ENCODE results near the gene MRPL19.
"Not testable (repeated sequence)": the region's sequence is repeated elsewhere in the genome, so short reads cannot be mapped to it uniquely, and the experiment has no call there.

The MRPL19 gene

DNA sequence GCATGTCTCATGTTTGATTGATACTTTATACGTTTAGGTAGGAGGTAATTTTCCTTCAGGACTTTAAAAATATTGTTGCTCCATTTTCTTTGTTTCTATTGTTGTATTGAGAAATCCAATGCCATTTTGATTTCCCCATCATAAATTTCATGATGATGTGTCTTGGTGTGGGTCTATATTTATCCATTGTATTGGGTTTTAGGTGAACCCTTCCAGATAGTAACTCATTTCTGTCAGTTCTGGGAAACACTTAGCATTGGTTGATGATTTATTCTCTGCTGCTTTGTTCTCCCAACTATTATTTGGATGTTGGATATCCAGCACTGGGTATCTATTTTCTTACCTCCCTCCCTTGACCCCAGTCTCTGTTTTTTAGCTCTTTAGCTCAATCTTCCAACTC, 10.0 kb downstream of the MRPL19 start:
- no peak overlapping the region for H3K4me3 ChIP-seq (replicated peaks; ENCODE audit: low read depth, low read length)
- no peak for DNase-seq (ENCODE audit: low read depth)
- TF ChIP-seq, protein P1, sequence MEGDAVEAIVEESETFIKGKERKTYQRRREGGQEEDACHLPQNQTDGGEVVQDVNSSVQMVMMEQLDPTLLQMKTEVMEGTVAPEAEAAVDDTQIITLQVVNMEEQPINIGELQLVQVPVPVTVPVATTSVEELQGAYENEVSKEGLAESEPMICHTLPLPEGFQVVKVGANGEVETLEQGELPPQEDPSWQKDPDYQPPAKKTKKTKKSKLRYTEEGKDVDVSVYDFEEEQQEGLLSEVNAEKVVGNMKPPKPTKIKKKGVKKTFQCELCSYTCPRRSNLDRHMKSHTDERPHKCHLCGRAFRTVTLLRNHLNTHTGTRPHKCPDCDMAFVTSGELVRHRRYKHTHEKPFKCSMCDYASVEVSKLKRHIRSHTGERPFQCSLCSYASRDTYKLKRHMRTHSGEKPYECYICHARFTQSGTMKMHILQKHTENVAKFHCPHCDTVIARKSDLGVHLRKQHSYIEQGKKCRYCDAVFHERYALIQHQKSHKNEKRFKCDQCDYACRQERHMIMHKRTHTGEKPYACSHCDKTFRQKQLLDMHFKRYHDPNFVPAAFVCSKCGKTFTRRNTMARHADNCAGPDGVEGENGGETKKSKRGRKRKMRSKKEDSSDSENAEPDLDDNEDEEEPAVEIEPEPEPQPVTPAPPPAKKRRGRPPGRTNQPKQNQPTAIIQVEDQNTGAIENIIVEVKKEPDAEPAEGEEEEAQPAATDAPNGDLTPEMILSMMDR (IDR thresholded peaks at IDR 0.05; ENCODE audit: low read length, missing control alignments) = no peak

DNA sequence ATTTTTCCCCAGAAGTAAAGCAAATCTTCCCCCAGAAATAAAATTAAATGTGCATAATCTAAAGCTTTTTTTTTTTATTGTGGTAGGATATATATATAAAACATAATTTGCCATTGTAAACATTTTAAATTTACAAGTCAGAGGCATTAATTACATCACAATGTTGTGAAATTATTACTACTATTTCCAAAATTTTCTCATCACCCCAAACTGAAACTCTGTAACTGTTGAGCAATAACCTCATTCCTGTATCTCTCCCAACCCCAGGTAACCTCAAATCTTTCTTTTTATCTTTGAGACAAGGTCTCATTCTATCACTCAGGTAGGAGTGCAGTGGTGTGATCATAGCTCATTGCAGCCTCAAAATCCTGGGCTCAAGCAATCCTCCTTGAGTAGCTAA, 11.2 kb downstream of the MRPL19 start:
- TF ChIP-seq, protein P1 (IDR thresholded peaks at IDR 0.05; ENCODE audit: low read length, missing control alignments) = no peak
- DNase-seq (ENCODE audit: low read depth) = no peak
- no peak overlapping the region for H3K4me3 ChIP-seq (replicated peaks; ENCODE audit: low read depth, low read length)

DNA sequence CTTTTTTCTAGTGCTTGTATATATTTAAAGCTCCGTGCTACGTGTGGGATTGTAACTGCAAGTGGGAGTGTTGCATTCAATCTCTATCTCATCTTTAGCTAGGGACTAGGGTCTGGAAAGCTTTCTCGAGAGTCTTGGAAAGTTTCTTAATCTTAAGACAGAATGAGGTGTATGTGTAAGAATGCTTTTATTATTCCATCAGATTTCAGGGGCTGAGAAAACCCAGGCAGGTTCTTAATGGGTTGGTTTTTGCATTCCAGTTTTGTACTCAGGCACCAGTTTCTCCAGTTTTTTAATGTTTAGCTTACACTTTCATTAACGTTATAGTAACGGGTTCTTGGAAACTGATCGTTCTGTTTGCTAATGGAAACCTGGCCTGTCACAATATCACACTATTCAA, 20.3 kb downstream of the MRPL19 start:
- no peak for DNase-seq (ENCODE audit: low read depth)
- TF ChIP-seq, protein P1 (IDR thresholded peaks at IDR 0.05; ENCODE audit: low read length, missing control alignments) = no peak
- H3K4me3 ChIP-seq (replicated peaks; ENCODE audit: low read depth, low read length) = no peak overlapping the region

DNA sequence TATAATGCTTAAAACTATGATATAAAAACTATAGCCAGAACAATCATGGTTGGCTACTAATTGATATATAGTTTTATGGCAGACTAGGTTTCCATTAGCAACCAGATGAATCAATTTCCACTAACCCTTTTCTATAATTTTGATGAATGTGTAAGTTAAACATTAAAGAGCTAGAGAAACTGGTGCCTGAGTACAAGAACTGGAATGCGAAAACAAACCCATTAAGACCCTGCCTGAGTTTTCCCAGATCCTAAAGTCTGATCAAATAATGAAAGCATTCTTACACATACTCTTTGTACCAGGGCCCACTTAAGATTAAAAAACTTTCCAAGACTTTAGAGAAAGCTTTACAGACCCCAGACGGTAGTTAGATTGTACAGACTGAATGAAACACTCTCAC, 21.3 kb downstream of the MRPL19 start:
- no peak for DNase-seq (ENCODE audit: low read depth)
- H3K4me3 ChIP-seq (replicated peaks; ENCODE audit: low read depth, low read length) = no peak overlapping the region
- TF ChIP-seq, protein P1 (IDR thresholded peaks at IDR 0.05; ENCODE audit: low read length, missing control alignments) = no peak

DNA sequence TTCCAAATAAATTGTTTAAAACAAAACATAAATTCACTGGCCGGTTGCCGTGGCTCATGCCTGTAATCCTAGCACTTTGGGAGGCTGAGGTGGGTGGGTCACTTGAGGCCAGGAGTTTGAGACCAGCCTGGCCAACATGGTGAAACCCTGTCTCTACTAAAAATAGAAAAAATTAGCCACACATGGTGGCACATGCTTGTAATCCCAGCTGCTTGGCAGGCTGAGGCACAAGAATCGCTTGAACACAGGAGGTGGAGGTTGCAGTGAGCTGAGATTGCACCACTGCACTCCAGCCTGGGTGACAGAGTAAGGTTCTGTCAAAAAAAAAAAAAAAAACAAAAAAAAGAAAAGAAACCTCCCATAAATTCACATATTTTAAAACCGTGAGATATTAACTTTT, 28.8 kb downstream of the MRPL19 start:
- H3K4me3 ChIP-seq (replicated peaks; ENCODE audit: low read depth, low read length); DNase-seq (ENCODE audit: low read depth): not testable (repeated sequence)

DNA sequence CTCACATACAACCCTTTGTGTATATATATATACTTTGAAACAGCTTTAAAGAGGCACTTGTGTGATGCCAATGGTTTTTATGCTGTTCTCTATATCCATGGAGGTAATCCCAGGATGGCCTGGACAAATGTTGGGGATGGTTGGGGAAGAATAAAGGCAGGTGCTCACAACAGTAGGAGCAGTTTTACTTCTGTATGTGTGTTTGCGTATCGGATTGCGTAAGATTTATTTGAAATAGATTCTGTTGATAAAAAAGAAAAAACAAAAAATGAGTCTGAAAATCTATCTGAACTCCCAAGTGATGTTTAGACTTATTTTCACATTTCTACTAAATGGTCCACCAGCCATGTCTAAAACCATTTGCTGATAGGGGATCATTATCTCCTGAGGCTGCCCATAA, 29.3 kb downstream of the MRPL19 start:
- DNase-seq (ENCODE audit: low read depth) = no peak
- H3K4me3 ChIP-seq (replicated peaks; ENCODE audit: low read depth, low read length) = no peak overlapping the region
- TF ChIP-seq, protein P1 (IDR thresholded peaks at IDR 0.05; ENCODE audit: low read length, missing control alignments) = no peak

DNA sequence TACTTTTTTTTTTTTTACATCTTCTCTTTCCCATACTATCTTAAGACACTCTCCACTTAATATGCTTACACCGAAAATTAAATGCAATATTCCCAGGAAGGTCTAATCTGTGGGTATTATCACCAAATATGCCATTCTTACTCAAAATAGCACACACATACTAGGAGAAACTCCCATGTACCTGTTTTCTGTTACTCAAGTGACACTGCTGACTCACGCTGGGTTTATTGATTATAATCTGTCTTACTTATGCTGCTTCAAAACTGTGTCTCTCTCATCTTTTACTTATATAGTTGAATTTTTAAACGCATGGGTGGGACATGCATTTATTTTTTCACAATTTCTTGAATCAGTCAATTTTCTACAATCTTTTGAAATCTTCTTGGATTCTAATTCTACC, 29.9 kb downstream of the MRPL19 start:
- no peak for DNase-seq (ENCODE audit: low read depth)
- TF ChIP-seq, protein P1 (IDR thresholded peaks at IDR 0.05; ENCODE audit: low read length, missing control alignments) = no peak
- no peak overlapping the region for H3K4me3 ChIP-seq (replicated peaks; ENCODE audit: low read depth, low read length)

DNA sequence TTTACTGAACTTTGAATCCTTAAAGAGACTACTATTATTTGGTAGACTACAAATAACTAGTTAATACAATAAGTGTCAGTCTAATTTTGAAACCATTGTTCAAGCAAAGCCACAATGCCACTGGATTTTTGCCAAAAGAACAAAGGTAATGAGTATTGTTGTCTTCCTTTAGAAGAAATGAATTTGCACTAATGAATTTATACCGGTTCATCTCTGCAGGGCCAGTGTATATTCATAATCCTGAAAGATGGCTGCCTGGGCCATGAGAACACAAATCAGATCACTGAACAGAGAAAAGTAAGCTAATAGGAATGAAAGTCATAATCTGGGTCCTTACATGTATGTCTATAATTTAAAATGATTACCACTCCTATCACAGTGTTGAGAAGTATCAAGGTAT, 33.0 kb downstream of the MRPL19 start:
- TF ChIP-seq, protein P1 (IDR thresholded peaks at IDR 0.05; ENCODE audit: low read length, missing control alignments) = no peak
- H3K4me3 ChIP-seq (replicated peaks; ENCODE audit: low read depth, low read length) = no peak overlapping the region
- no peak for DNase-seq (ENCODE audit: low read depth)

All from fibroblast of pulmonary artery (primary cell).